Gastrocnemius medialis (tissue), 4 donors: Measurements from ENCODE around the gene NANOS3. TPM values are rescaled to one million over a fixed set of nuclear protein-coding genes. Genes with fewer than 3 reads are reported as not detected.
A peak's percentile ranks its signal among the peaks of the same experiment; 100 is the strongest.

Experiments used
- ATAC-seq, 2 donors: fragments of 150-250 bp; one replicate each; pipeline ENCODE4 v1.9.1; 2016
- DNase-seq, 2 donors: peaks; one replicate each; pipeline ENCODE4 v3.0.0-alpha.2; 2019
- H3K27ac ChIP-seq, 4 donors: fragments of 200-600 bp; sonication (generic); 1 replicate in 1 of 4; 2 replicates in 3 of 4; pipeline ENCODE4 v1.5.1; 2016 to 2018; ENCODE audit warnings: mild to moderate bottlenecking in 2 of 4, moderate library complexity in 1 of 4
- H3K27me3 ChIP-seq, 3 donors: fragments of 200-600 bp; sonication (generic) in 2 of 3; 1 replicate in 1 of 3; 2 replicates in 2 of 3; pipeline versions ENCODE4 v1.5.1 to v1.6.0; 2016 to 2019; ENCODE audit warnings: mild to moderate bottlenecking in 1 of 3, moderate library complexity in 1 of 3
- H3K36me3 ChIP-seq, 2 donors: fragments of 200-600 bp; sonication (generic) in 1 of 2; one replicate each; pipeline ENCODE4 v1.5.1; 2017 to 2018
- H3K4me1 ChIP-seq, 2 donors: fragments of 200-600 bp; sonication (generic) in 1 of 2; one replicate each; pipeline ENCODE4 v1.5.1; 2016 to 2017; ENCODE audit warnings: mild to moderate bottlenecking in 2 of 2
- H3K4me3 ChIP-seq, 4 donors: fragments of 200-600 bp; sonication (generic) in 3 of 4; 1 replicate in 1 of 4; 2 replicates in 3 of 4; pipeline ENCODE4 v1.5.1; 2016 to 2019; ENCODE audit warnings: mild to moderate bottlenecking in 2 of 4
- H3K9me3 ChIP-seq, 3 donors: fragments of 200-600 bp; sonication (generic) in 2 of 3; 1 replicate in 1 of 3; 2 replicates in 2 of 3; pipeline ENCODE4 v1.5.1; 2016 to 2019
- CTCF ChIP-seq, 5 experiments: fragments of 450-650 bp in 3 of 5; fragments of 200-600 bp in 2 of 5; sonication (generic) in 2 of 5; IDR thresholded peaks in 4 of 5; conservative IDR thresholded peaks in 1 of 5; 1 replicate in 4 of 5; 2 replicates in 1 of 5; pipeline ENCODE4 v1.5.1; 2016 to 2019; ENCODE audit warnings: antibody characterized with exemption in 5 of 5, mild to moderate bottlenecking in 3 of 5, moderate library complexity in 3 of 5
- POLR2A ChIP-seq, 2 donors: fragments of 450-650 bp; IDR thresholded peaks; one replicate each; pipeline ENCODE4 v1.6.1; 2017; ENCODE audit warnings: antibody characterized with exemption in 2 of 2, mild to moderate bottlenecking in 2 of 2, moderate library complexity in 2 of 2
- in situ Hi-C, 4 donors: fragments of 200-750 bp; cut with MboI; loops; one replicate each; pipeline versions ENCODE4 v1.15.0 to v1.8.0; 2017; ENCODE audit warnings: low sequenced_read_pairs in 4 of 4
- intact Hi-C: fragments of 100-400 bp; cut with DNase I; formaldehyde crosslinking; loops from one replicate; pipeline ENCODE4 v1.15.1; 2023; ENCODE audit warnings: low total_unique reads
- total RNA-seq, 4 donors: library from RNA; depleted of rRNA; stranded (reverse); fragments of >200 nt; gene quantifications; one replicate each; pipeline versions ENCODE4 v1.1.0 to v1.2.3, GENCODE V29; 2016

NANOS3 gene
- total RNA-seq, 4 donors from 2014 or later = not detected

GRCh38 chr19:13864046-13864666 is 12.8 kb upstream of the NANOS3 start:
- peaks cover 5 to 9% (median 9%) of the 10 kb centered on the region in 3 donors for H3K27me3 ChIP-seq
- no peaks in the 10 kb centered on the region for H3K36me3 ChIP-seq
- peaks cover 7 to 18% of the 10 kb centered on the region in 2 donors for H3K4me1 ChIP-seq
- intact Hi-C loops (no loop called here), in situ Hi-C loops (loop anchor here (5.0 to 25.0 kb wide), 6 partner anchors 77 to 577 kb away; partner anchors contain the start of gene C19orf53 (in 1 of the 4))
- ATAC-seq (no peak), DNase-seq (no peak)
- H3K27ac ChIP-seq = no peak overlapping the region
- H3K9me3 ChIP-seq = no peaks in the 10 kb centered on the region
- TF ChIP-seq POLR2A (IDR thresholded peaks at IDR 0.05) = no peak
- TF ChIP-seq CTCF (IDR thresholded peaks at IDR 0.05 in 4 of 5, conservative IDR thresholded peaks at IDR 0.05 in 1 of 5) = no peak
- no peak overlapping the region for H3K4me3 ChIP-seq

- Histone ChIP-seq H3K9me3 (no peaks in the 10 kb centered on the region), H3K27ac (no peak overlapping the region), H3K4me1 (peaks cover 7 to 18% of the 10 kb centered on the region in 2 donors), H3K4me3 (peak overlapping the region; percentile 47 to 63 (median 51)), H3K36me3 (no peaks in the 10 kb centered on the region), H3K27me3 (peaks cover 5 to 9% (median 9%) of the 10 kb centered on the region in 3 donors)
- in situ Hi-C loops (loop anchor here (5.0 to 25.0 kb wide), 6 partner anchors 78 to 578 kb away; partner anchors contain the start of gene C19orf53 (in 1 of the 4)), intact Hi-C loops (no loop called here)
- DNase-seq = no peak
- ATAC-seq = no peak
- TF ChIP-seq CTCF (IDR thresholded peaks at IDR 0.05 in 4 of 5, conservative IDR thresholded peaks at IDR 0.05 in 1 of 5) (no peak), POLR2A (IDR thresholded peaks at IDR 0.05) (no peak)
Measured at GRCh38 chr19:13864667-13865570, 12.0 kb upstream of the NANOS3 start.

GRCh38 chr19:13865571-13866462 is 11.1 kb upstream of the NANOS3 start:
- H3K27ac ChIP-seq = no peak overlapping the region
- H3K4me3 ChIP-seq = peak overlapping the region; percentile 47 to 63 (median 51)
- DNase-seq (no peak), ATAC-seq (no peak)
- no peaks in the 10 kb centered on the region for H3K9me3 ChIP-seq
- H3K4me1 ChIP-seq = peaks cover 7 to 18% of the 10 kb centered on the region in 2 donors
- peaks cover 5 to 9% (median 9%) of the 10 kb centered on the region in 3 donors for H3K27me3 ChIP-seq
- TF ChIP-seq CTCF (IDR thresholded peaks at IDR 0.05 in 4 of 5, conservative IDR thresholded peaks at IDR 0.05 in 1 of 5) (no peak), POLR2A (IDR thresholded peaks at IDR 0.05) (no peak)
- no peaks in the 10 kb centered on the region for H3K36me3 ChIP-seq
- in situ Hi-C loops (loop anchor here (10.0 to 25.0 kb wide), 4 partner anchors 91 to 579 kb away; partner anchors contain the start of gene C19orf53 (in 1 of the 4)), intact Hi-C loops (no loop called here)

GRCh38 chr19:13866463-13867046 is 10.4 kb upstream of the NANOS3 start:
- Histone ChIP-seq H3K9me3 (no peaks in the 10 kb centered on the region), H3K27me3 (peaks cover 5 to 9% (median 9%) of the 10 kb centered on the region in 3 donors), H3K36me3 (no peaks in the 10 kb centered on the region), H3K4me3 (peak overlapping the region in 2 of 4 donors; percentile 47 to 63), H3K27ac (no peak overlapping the region), H3K4me1 (peaks cover 7 to 11% of the 10 kb centered on the region in 2 donors)
- in situ Hi-C loops = loop anchor here (10.0 to 25.0 kb wide), 4 partner anchors 92 to 579 kb away; partner anchors contain the start of gene C19orf53 (in 1 of the 4)
- no peak for TF ChIP-seq POLR2A (IDR thresholded peaks at IDR 0.05)
- no peak for TF ChIP-seq CTCF (IDR thresholded peaks at IDR 0.05 in 4 of 5, conservative IDR thresholded peaks at IDR 0.05 in 1 of 5)
- ATAC-seq (no peak), DNase-seq (no peak)
- intact Hi-C loops = no loop called here
